ENCODE measurements around the gene MRGPRX2. TPM values are rescaled to one million over a fixed set of nuclear protein-coding genes. Genes with fewer than 3 reads are reported as not detected.

Gene MRGPRX2
- not detected for total RNA-seq
- not detected for polyA plus RNA-seq
- long read RNA-seq, donor 1, result 0 reads
- long read RNA-seq, donor 2, result 0 reads
- long read RNA-seq, donor 3, result 0 reads
- long read RNA-seq, donor 4, result 0 reads

DNA sequence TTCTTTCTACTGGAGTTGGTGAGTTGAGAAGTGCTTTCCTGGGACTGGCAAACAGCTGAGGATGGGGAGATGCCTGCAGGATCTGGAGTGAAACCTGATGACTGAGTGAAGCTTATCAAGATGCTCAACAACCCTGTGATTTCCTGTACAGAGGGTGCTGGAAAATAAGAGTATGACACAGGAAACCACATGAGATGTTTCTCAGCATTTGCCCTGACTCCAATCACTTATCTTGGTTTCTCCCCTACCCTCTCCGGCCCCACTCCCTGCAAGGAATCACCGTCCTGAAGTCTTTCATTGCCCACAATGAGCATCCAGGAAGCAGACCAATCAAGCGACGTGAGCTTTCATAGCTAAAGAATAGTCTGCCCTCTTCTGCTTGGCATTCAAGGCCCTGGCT, at the start of gene MRGPRX2:
TSS of gene MRGPRX2 (minus strand) at position 89 of the 400 bp plus-strand sequence. CDS start 4,315 bp downstream, outside the sequence.
- DNase-seq, result no peak
- intact Hi-C loops (cut with DNase I), result no loop called here
- Histone ChIP-seq H3K27me3 (ENCODE audit: control insufficient read depth, insufficient read depth) (no peaks in the 10 kb centered on the region), H3K27ac (ENCODE audit: low read length) (no peak within 1 kb of the TSS), H3K4me3 (ENCODE audit: low read length) (no peak within 1 kb of the TSS), H3K9me3 (ENCODE audit: control insufficient read depth, low read length) (no peaks in the 10 kb centered on the region), H3K4me1 (ENCODE audit: control insufficient read depth, insufficient read depth, low read length) (no peaks in the 10 kb centered on the region)
- WGBS, result 39% methylated on average over 4 of the region's 4 CpGs
- ATAC-seq, result no peak

DNA sequence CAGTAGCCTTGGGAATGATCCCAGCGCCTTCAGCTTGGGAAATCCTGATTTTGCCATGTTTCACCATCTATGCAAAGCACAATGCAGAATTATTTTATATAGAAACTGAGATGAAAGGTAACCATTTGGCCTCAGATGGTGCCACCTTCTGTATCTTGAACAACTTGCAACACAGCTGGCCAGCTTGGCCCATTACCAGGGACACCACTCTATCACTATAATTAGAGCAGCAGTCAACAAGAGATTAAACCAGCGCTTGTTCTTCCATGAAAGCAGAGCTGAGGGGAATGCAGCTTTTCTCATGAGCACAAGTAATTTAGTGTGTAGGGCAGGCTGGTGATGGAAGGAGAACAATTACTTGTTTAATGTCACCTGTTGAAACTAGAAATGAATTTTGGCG, 49.8 kb upstream of the MRGPRX2 start:
- WGBS, result 60% methylated on average over 3 of the region's 3 CpGs
- Histone ChIP-seq H3K27ac (ENCODE audit: low read length) (peak overlapping the region; percentile 6), H3K9me3 (ENCODE audit: control insufficient read depth, low read length) (no peaks in the 10 kb centered on the region), H3K4me1 (ENCODE audit: control insufficient read depth, insufficient read depth, low read length) (no peaks in the 10 kb centered on the region), H3K27me3 (ENCODE audit: control insufficient read depth, insufficient read depth) (no peaks in the 10 kb centered on the region), H3K4me3 (ENCODE audit: low read length) (no peak overlapping the region)
- intact Hi-C loops (cut with DNase I), result no loop called here
- peak; percentile 76 for ATAC-seq
- peak; percentile 34 to 77 (median 69) for DNase-seq

DNA sequence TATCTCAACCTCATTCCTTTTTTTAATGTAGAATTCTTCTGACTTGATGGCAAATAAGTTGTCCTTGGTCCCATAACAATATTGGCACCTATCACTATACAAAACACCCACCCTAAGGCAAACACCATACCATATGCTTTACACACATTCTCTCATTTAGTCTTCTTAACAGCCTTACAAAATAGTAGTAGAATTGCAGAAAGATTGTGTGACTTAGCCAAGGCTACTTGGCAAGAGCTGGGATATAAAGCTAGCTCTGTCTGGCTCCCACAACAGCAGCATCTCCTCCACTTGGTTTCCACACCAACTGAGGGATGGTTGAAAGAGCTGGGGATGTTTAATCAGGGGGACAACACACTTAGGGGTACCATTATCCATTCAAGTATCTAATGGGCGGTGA, 46.6 kb upstream of the MRGPRX2 start:
- H3K4me1 ChIP-seq (ENCODE audit: control insufficient read depth, insufficient read depth, low read length), result no peaks in the 10 kb centered on the region
- 98% methylated on average over 1 of the region's 1 CpG for WGBS
- no peak for DNase-seq
- intact Hi-C loops (cut with DNase I), result no loop called here
- H3K9me3 ChIP-seq (ENCODE audit: control insufficient read depth, low read length), result no peaks in the 10 kb centered on the region
- no peak overlapping the region for H3K4me3 ChIP-seq (ENCODE audit: low read length)
- H3K27ac ChIP-seq (ENCODE audit: low read length), result no peak overlapping the region
- no peak for ATAC-seq
- H3K27me3 ChIP-seq (ENCODE audit: control insufficient read depth, insufficient read depth), result no peaks in the 10 kb centered on the region

DNA sequence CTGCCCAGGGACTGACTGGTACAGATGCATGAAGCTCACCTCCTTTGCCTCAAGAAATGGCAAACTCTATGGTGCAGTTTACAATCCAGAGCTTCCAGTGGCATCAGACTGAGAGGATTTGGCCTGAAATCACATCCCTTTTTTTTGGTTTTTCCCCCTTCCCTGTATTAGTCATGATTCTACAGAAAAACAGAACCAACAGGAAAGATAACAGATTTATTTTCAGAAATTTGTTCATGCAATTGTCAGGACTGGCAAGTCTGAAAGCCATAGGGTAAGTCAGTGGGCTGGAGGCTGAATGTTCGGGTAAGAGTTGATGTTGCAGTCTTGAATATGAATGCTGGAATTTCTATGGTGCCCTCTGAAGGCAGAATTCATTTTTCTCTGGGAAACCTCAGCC, 44.5 kb upstream of the MRGPRX2 start:
- no peak overlapping the region for H3K4me3 ChIP-seq (ENCODE audit: low read length)
- DNase-seq (no peak), ATAC-seq (no peak)
- no peaks in the 10 kb centered on the region for H3K4me1 ChIP-seq (ENCODE audit: control insufficient read depth, insufficient read depth, low read length)
- no peak overlapping the region for H3K27ac ChIP-seq (ENCODE audit: low read length)
- no peaks in the 10 kb centered on the region for H3K27me3 ChIP-seq (ENCODE audit: control insufficient read depth, insufficient read depth)
- no peaks in the 10 kb centered on the region for H3K9me3 ChIP-seq (ENCODE audit: control insufficient read depth, low read length)
- intact Hi-C loops (cut with DNase I), result no loop called here
- WGBS, result 78% methylated on average over 1 of the region's 1 CpG

DNA sequence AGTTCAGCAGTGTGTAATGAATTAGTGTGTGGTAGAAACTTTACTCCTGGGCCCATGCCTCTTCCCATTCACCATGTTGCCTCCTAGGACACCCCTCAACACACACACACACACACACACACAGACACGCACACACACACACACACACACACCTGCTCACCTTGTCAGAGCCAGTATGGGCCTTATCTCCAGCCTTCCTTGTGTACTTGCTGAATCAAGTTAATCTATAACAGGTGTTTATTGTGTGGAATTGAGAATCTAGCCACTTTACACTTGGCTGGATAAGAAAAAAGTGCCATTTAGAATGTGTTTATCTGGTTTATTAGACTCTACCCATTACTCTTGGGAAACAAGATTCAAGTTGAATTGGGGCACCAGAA, 42.0 kb upstream of the MRGPRX2 start:
- Histone ChIP-seq H3K4me1 (ENCODE audit: control insufficient read depth, insufficient read depth, low read length) (no peaks in the 10 kb centered on the region), H3K9me3 (ENCODE audit: control insufficient read depth, low read length) (no peaks in the 10 kb centered on the region), H3K27me3 (ENCODE audit: control insufficient read depth, insufficient read depth) (no peaks in the 10 kb centered on the region), H3K27ac (ENCODE audit: low read length) (no peak overlapping the region), H3K4me3 (ENCODE audit: low read length) (no peak overlapping the region)
- ATAC-seq (no peak), DNase-seq (no peak)
- WGBS, result 69% methylated on average over 1 of the region's 1 CpG
- intact Hi-C loops (cut with DNase I), result no loop called here

DNA sequence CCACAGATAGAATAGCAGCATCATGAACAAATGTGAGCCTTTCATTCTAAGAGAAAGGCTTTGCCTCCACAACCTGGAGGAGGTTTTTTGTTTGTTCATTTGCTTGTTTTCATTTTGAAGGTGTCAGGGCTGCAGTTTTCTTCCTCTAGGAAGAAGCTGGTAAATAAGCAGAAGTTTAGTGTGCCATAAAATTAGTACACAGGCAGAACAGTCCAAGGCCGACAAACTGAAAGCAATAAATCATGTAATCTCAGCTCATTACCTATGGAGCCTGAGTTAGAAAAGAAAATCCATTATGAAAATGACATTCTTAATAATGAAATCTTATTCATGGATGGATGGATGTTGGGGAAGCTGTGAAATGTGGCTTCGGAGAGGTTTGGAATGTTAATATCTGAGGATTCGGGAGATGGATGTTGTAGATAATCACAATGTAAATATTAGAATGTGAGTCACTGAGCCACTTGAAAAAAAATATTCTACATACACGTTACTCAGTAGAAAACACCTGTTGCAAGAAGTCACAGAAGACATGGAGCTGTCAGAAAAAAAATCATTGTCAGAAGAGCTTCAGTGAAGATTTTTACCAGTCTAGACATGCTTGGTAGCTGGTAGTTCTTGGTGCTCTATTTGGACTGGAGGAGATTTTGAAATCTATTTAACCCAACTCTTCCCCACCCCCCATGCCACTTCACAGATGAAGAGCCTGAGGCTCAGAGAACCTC, 41.4 kb upstream of the MRGPRX2 start:
- no peaks in the 10 kb centered on the region for H3K4me1 ChIP-seq (ENCODE audit: control insufficient read depth, insufficient read depth, low read length)
- H3K4me3 ChIP-seq (ENCODE audit: low read length), result no peak overlapping the region
- DNase-seq, result no peak
- no peaks in the 10 kb centered on the region for H3K27me3 ChIP-seq (ENCODE audit: control insufficient read depth, insufficient read depth)
- intact Hi-C loops (cut with DNase I), result no loop called here
- WGBS, result 66% methylated on average over 4 of the region's 4 CpGs
- H3K27ac ChIP-seq (ENCODE audit: low read length), result no peak overlapping the region
- H3K9me3 ChIP-seq (ENCODE audit: control insufficient read depth, low read length), result no peaks in the 10 kb centered on the region
- ATAC-seq, result no peak

DNA sequence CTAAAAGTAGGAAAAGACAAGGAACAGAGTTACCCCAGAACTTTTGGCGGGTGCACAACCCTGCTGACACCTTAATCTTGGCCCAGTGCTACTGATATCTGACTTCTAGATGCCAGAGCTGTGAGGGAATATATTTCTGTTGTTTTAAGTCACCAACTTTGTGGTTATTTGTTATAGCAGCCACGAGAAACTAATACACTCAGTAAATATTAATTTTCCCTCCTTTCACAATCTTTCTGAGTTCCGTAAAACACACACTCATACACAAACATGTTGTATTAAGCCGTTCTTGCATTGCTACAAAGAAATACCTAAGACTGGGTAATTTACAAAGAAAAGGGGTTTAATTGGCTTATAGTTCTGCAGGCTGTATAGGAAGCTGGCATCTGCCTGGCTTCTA, 40.4 kb upstream of the MRGPRX2 start:
- H3K27me3 ChIP-seq (ENCODE audit: control insufficient read depth, insufficient read depth), result no peaks in the 10 kb centered on the region
- no peak overlapping the region for H3K4me3 ChIP-seq (ENCODE audit: low read length)
- no peak for DNase-seq
- H3K27ac ChIP-seq (ENCODE audit: low read length), result no peak overlapping the region
- no peaks in the 10 kb centered on the region for H3K9me3 ChIP-seq (ENCODE audit: control insufficient read depth, low read length)
- ATAC-seq, result no peak
- intact Hi-C loops (cut with DNase I), result no loop called here
- no peaks in the 10 kb centered on the region for H3K4me1 ChIP-seq (ENCODE audit: control insufficient read depth, insufficient read depth, low read length)
- 81% methylated on average over 4 of the region's 4 CpGs for WGBS

DNA sequence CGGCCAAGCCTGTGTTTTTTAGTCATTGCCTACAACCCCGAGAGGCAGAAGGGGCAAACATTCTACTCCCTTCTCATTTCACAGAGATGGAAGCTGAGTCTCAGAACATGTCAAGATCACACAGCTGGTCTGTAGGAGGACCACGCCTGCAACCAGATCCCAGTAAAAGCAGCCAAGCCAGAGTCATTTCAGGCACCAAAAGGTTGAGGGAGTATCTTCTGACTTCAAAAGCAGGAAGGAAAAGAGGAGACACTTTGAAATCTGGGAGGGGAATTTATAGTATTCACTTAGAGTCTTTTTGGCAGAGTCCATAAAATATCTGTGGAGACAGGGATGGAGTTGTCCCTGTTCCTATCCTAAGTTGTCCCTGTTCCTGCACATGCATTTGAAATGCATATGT, 38.6 kb upstream of the MRGPRX2 start:
- Histone ChIP-seq H3K27ac (ENCODE audit: low read length) (no peak overlapping the region), H3K9me3 (ENCODE audit: control insufficient read depth, low read length) (no peaks in the 10 kb centered on the region), H3K27me3 (ENCODE audit: control insufficient read depth, insufficient read depth) (no peaks in the 10 kb centered on the region), H3K4me3 (ENCODE audit: low read length) (no peak overlapping the region), H3K4me1 (ENCODE audit: control insufficient read depth, insufficient read depth, low read length) (no peaks in the 10 kb centered on the region)
- ATAC-seq, result no peak
- intact Hi-C loops (cut with DNase I), result no loop called here
- 86% methylated on average over 3 of the region's 3 CpGs for WGBS
- DNase-seq, result no peak

DNA sequence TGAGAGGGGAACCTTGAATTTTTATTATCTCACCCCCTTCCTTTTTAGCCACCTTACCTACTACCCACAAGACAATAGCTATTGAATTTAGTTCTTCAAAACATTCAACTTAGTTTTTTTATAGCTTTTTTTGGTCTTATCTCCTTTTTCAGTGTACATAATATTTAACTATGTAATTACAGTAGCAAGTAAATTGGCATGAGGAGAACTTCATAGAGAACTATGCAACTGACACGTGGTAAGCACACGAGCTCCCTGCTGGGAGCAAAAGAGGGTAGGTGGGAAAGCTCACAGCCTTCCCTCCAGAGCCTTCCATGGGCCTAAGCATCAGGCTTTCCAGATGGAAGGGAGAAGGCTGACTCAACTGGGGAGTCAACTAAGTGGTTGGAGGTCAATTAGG, 34.3 kb upstream of the MRGPRX2 start:
- DNase-seq (no peak), ATAC-seq (no peak)
- intact Hi-C loops (cut with DNase I), result no loop called here
- 34% methylated on average over 2 of the region's 2 CpGs for WGBS
- no peak overlapping the region for H3K27ac ChIP-seq (ENCODE audit: low read length)
- no peaks in the 10 kb centered on the region for H3K4me1 ChIP-seq (ENCODE audit: control insufficient read depth, insufficient read depth, low read length)
- H3K4me3 ChIP-seq (ENCODE audit: low read length), result no peak overlapping the region
- no peaks in the 10 kb centered on the region for H3K27me3 ChIP-seq (ENCODE audit: control insufficient read depth, insufficient read depth)
- no peaks in the 10 kb centered on the region for H3K9me3 ChIP-seq (ENCODE audit: control insufficient read depth, low read length)

DNA sequence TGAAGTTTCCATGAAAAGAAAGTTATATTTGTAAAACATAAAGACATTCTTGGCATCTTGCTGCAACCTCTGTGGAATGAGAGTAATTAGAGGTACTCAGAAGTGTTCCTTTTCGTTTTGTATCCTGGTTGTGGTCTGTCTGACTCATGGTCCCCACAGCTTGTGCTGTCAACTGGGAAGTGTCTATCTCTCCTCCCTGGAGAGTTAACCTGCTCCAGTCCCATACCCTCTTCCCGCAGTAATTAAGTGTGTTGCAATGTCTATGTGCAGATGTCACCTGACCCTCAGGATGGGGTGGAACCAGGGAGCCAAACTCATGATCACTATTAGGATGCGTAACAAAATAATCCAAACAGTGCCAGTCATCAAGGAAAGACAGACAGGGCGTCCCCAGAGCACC, 33.5 kb upstream of the MRGPRX2 start:
- intact Hi-C loops (cut with DNase I), result no loop called here
- H3K27ac ChIP-seq (ENCODE audit: low read length), result no peak overlapping the region
- ATAC-seq, result no peak

DNA sequence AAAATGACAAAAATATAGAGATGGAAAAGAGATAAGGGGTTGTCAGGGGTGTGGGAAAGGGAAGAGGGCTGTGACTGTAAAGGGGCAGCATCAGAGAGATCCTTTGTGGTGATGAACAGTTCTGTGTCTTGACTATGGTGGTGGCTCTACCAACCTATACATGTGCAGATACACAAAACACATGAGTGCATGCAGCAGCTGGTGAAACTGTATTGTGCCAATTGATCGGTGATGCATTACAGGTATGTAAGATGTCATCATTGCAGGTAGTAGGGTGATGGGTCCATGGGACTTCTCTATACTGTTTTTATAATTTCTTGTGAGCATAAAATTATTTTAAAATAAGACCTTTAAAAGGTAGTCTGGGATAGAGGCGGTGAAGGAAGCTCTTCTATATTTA, 32.3 kb upstream of the MRGPRX2 start:
- Histone ChIP-seq H3K4me3 (ENCODE audit: low read length) (no peak overlapping the region), H3K27ac (ENCODE audit: low read length) (no peak overlapping the region), H3K9me3 (ENCODE audit: control insufficient read depth, low read length) (no peaks in the 10 kb centered on the region), H3K27me3 (ENCODE audit: control insufficient read depth, insufficient read depth) (no peaks in the 10 kb centered on the region), H3K4me1 (ENCODE audit: control insufficient read depth, insufficient read depth, low read length) (no peaks in the 10 kb centered on the region)
- intact Hi-C loops (cut with DNase I), result no loop called here
- DNase-seq (no peak), ATAC-seq (no peak)
- WGBS, result 95% methylated on average over 2 of the region's 2 CpGs

More for the DNA sequence above, 33.5 kb upstream of the MRGPRX2 start:
- Histone ChIP-seq H3K9me3 (ENCODE audit: control insufficient read depth, low read length) (no peaks in the 10 kb centered on the region), H3K4me3 (ENCODE audit: low read length) (no peak overlapping the region), H3K4me1 (ENCODE audit: control insufficient read depth, insufficient read depth, low read length) (no peaks in the 10 kb centered on the region), H3K27me3 (ENCODE audit: control insufficient read depth, insufficient read depth) (no peaks in the 10 kb centered on the region)
- no peak for DNase-seq
- WGBS, result 50% methylated on average over 4 of the region's 4 CpGs

DNA sequence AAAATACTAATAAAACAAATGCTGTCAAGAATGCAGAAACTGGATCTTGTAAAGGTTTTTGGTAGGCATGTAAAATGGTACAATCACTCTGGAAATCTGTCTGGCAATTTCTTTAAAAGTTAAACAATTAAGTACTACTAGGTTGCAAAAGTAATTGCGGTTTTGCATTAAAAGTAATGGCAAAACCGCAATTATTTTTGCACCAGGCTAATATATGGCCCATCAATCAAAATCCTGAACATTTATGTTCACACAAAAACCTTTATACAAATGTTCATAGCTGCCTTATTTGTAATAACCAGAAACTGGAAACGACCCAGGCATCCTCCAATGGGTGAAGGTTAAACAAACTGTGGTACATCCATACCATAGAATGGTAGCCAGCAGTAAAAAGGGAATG, 31.8 kb upstream of the MRGPRX2 start:
- H3K27me3 ChIP-seq (ENCODE audit: control insufficient read depth, insufficient read depth), result no peaks in the 10 kb centered on the region
- H3K4me3 ChIP-seq (ENCODE audit: low read length), result no peak overlapping the region
- no peaks in the 10 kb centered on the region for H3K9me3 ChIP-seq (ENCODE audit: control insufficient read depth, low read length)
- no peak for ATAC-seq
- no peak for DNase-seq
- no peak overlapping the region for H3K27ac ChIP-seq (ENCODE audit: low read length)
- no peaks in the 10 kb centered on the region for H3K4me1 ChIP-seq (ENCODE audit: control insufficient read depth, insufficient read depth, low read length)
- intact Hi-C loops (cut with DNase I), result no loop called here
- WGBS, result 71% methylated on average over 3 of the region's 3 CpGs
